Adrenal gland (tissue), 12 donors: ENCODE measurements around the gene IPPK. TPM values are rescaled to one million over a fixed set of nuclear protein-coding genes. Genes with fewer than 3 reads are reported as not detected.

Source experiments
- DNase-seq, 7 donors: peaks; one replicate each; pipeline ENCODE4 v3.0.0-alpha.2; 2019 to 2020
- H3K27ac ChIP-seq, 5 donors: fragments of 200-600 bp; sonication (generic) in 4 of 5; 1 replicate in 3 of 5; 2 replicates in 2 of 5; pipeline versions ENCODE4 v1.5.1 to v1.8.0; 2016 to 2020; ENCODE audit warnings: mild to moderate bottlenecking in 1 of 5
- H3K27me3 ChIP-seq: fragments of 200-600 bp; 2 replicates; pipeline ENCODE4 v1.8.0; 2021
- H3K36me3 ChIP-seq, 2 donors: fragments of 200-600 bp; replicated peaks in 1 of 2; 1 replicate in 1 of 2; 2 replicates in 1 of 2; pipeline versions ENCODE4 v1.5.1 to v1.8.0; 2018 to 2022
- H3K4me1 ChIP-seq, 2 donors: fragments of 200-600 bp; replicated peaks in 1 of 2; 1 replicate in 1 of 2; 2 replicates in 1 of 2; pipeline versions ENCODE4 v1.5.1 to v1.8.0; 2018 to 2021
- H3K4me3 ChIP-seq, 4 donors: fragments of 200-600 bp; sonication (generic) in 3 of 4; one replicate each; pipeline ENCODE4 v1.5.1; 2016 to 2018
- H3K9me3 ChIP-seq, 3 donors: fragments of 200-600 bp; sonication (generic) in 1 of 3; replicated peaks in 1 of 3; 1 replicate in 2 of 3; 2 replicates in 1 of 3; pipeline versions ENCODE4 v1.5.1 to v1.8.0; 2016 to 2021
- POLR2A ChIP-seq, 2 donors: fragments of 450-650 bp; IDR thresholded peaks; one replicate each; pipeline ENCODE4 v1.6.1; 2017; ENCODE audit warnings: antibody characterized with exemption in 2 of 2, mild to moderate bottlenecking in 2 of 2, moderate library complexity in 1 of 2
- WGBS, 4 donors: extraction: QIAGEN DNeasy Blood & Tissue Kit in 2 of 4; methylation state at CpG; one replicate each; pipeline versions ENCODE4 v1.1.5 to v1.1.7; 2013 to 2017; 5-methylcytosine and 5-hydroxymethylcytosine counted together
- intact Hi-C, 2 donors: fragments of 100-400 bp; cut with DNase I; formaldehyde crosslinking; loops; one replicate each; pipeline versions ENCODE4 v1.14.1 to v1.15.0; 2022 to 2023
- polyA plus RNA-seq, 3 donors: library from polyadenylated mRNA; stranded (reverse); fragments of 200-250 nt in 2 of 3; fragments of 350-450 nt in 1 of 3; fragmentation: Illumina TruSeq in 1 of 3; extraction: RNeasy Lipid Tissue Mini Kit (QIAGEN cat#74804) in 1 of 3; gene quantifications; one replicate each; pipeline ENCODE4 v1.2.3, GENCODE V29; 2013 to 2014
- total RNA-seq, 9 donors: library from RNA; depleted of rRNA in 4 of 9; stranded (reverse); fragments of >200 nt in 4 of 9; fragments of 120-200 nt in 1 of 9; fragmentation: NEBNext Ultra II Directional in 1 of 9; extraction: Animal tissue kit (Norgen Biotek cat#: 25700) in 1 of 9; gene quantifications; one replicate each; pipeline versions ENCODE4 v1.1.0 to v1.2.4, GENCODE V29; 2013 to 2023
- TF ChIP-seq, protein P1 (sequence below), 6 experiments: fragments of 450-650 bp in 4 of 6; fragments of 200-600 bp in 2 of 6; sonication (generic) in 1 of 6; IDR thresholded peaks; 1 replicate in 5 of 6; 2 replicates in 1 of 6; pipeline versions ENCODE4 v1.5.1 to v1.8.0; 2016 to 2021; ENCODE audit warnings: antibody characterized with exemption in 6 of 6, mild to moderate bottlenecking in 2 of 6, moderate library complexity in 1 of 6
- donor health status: healthy with polysubstance abuse.
- donor health status: Bipolar disorder and iron deficiency.
- donor health status: DM: yes; HTN: yes; CAD: no.
- donor health status: DM: no; HTN: no; CAD: no.
- donor health status: DM: no; HTN: no; CAD: no.
- donor health status: DM: yes; HTN: yes; CAD: no.

The IPPK gene
- total and polyA plus RNA-seq, 12 donors, result 2.9 to 22.2 (median 9.0) TPM

DNA sequence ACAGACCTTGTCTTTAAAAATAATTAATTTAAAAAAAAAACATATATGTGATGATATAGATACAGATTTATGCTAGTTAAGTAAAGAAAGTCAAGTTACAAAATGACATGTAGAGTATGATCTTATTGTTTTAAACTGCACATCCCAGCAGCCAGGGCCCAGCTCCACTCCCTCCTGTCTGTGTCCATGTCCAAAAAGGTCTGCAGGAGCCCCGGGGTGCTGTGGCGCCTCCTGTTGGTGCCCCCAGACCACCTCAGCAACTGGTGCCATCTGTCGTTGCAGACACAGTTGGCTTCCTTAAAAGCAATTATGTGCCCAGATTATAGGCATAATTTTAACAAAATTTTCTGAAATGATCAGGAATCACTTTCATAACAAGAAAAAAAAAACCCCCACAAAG is 33.3 kb downstream of the IPPK start:
- H3K27me3 ChIP-seq, result no peaks in the 10 kb centered on the region
- DNase-seq, result peak in 1 of 7 donors; percentile 48
- TF ChIP-seq, protein P1, sequence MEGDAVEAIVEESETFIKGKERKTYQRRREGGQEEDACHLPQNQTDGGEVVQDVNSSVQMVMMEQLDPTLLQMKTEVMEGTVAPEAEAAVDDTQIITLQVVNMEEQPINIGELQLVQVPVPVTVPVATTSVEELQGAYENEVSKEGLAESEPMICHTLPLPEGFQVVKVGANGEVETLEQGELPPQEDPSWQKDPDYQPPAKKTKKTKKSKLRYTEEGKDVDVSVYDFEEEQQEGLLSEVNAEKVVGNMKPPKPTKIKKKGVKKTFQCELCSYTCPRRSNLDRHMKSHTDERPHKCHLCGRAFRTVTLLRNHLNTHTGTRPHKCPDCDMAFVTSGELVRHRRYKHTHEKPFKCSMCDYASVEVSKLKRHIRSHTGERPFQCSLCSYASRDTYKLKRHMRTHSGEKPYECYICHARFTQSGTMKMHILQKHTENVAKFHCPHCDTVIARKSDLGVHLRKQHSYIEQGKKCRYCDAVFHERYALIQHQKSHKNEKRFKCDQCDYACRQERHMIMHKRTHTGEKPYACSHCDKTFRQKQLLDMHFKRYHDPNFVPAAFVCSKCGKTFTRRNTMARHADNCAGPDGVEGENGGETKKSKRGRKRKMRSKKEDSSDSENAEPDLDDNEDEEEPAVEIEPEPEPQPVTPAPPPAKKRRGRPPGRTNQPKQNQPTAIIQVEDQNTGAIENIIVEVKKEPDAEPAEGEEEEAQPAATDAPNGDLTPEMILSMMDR (IDR thresholded peaks at IDR 0.05), result no peak
- intact Hi-C loops, result loop anchor here (10.0 kb wide), 2 partner anchors 192 to 292 kb away; no protein-coding TSS in a partner anchor
- H3K27ac ChIP-seq, result no peak overlapping the region
- 85 to 93% (median 92%) methylated on average over 3 of the region's 3 CpGs for WGBS, 4 donors
- peaks cover 0 to 7% of the 10 kb centered on the region in 2 donors for H3K4me1 ChIP-seq
- H3K9me3 ChIP-seq, result no peaks in the 10 kb centered on the region
- peaks cover 0 to 76% of the 10 kb centered on the region in 2 donors for H3K36me3 ChIP-seq
- H3K4me3 ChIP-seq, result no peak overlapping the region

DNA sequence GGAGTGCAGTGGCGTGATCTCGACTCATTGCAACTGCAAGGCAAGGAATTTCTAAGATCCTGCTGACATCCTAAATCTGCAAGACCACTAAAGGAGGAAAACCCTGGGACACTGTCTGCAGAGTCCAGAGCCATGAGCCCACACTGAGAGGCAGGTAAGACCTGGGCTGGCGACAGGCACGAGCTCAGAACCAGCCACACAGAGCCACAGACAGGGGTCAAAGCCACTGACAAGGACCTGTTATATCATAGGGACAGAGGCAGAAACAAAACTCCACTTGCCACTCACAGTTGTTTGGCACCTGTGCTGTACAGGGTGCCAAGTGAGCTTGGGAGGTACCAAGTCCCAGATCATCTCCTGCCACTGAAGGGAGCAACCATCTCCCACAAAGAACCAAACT is 34.2 kb downstream of the IPPK start:
- TF ChIP-seq, protein P1 (IDR thresholded peaks at IDR 0.05), result no peak
- TF ChIP-seq POLR2A (IDR thresholded peaks at IDR 0.05), result no peak
- 87 to 98% (median 92%) methylated on average over 2 to 4 of the region's 4 CpGs for WGBS, 4 donors

DNA sequence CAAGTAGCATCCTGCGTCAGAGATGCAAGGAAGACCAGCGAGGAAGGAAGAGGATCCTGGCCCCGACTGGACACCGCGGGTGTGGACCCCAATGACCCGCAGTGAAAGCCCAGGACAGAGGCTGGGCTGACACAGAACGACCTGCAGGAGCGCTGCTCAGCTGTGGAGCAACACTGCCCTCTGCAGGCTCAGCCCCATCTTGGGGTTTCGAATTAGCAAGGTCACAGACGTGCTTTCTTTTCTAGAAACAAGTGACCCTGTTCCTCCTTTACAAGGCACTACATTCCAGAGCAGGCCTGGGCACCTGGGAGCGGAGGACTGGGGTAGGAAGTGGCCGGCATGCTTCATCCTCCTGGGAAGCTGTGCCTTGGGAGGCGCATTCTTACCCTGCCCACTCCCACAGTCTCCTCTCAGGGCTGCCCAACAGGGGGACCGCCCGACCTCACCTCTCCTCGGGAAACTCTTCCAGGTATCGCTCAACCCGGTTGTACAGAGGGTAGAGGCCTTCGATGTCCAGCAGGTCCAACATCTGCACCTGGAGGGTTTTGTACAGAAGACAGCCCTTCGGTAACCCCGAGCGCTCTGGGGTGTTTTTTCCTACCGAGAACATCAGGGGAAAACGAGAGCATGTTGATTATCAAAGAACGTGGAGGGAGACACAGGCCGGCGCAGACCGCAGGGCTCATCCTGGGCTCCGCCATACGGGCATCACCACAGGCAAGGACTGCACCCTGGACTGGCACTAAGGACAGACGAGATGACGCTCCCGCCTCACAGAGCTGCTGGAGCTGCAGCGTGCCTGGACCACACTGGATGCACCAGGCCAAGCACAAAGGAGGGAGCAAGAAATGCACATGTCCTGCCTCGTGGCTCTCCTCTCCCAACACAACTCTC is 35.0 kb downstream of the IPPK start:
- H3K27ac ChIP-seq, result peak overlapping the region in 2 of 5 donors; percentile 32 to 55
- intact Hi-C loops, result loop anchor here (5.0 to 10.0 kb wide), 3 partner anchors 190 to 498 kb away; no protein-coding TSS in a partner anchor
- no peak for TF ChIP-seq POLR2A (IDR thresholded peaks at IDR 0.05)
- TF ChIP-seq, protein P1 (IDR thresholded peaks at IDR 0.05), result peak; percentile 94 to 98 (median 98)
- no peaks in the 10 kb centered on the region for H3K27me3 ChIP-seq
- 58 to 72% (median 61%) methylated on average over 28 to 35 of the region's 35 CpGs for whole genome bisulfite sequencing, 4 donors
- no peaks in the 10 kb centered on the region for H3K9me3 ChIP-seq
- H3K4me3 ChIP-seq, result peak overlapping the region in 1 of 4 donors; percentile 6
- peaks cover 0 to 7% of the 10 kb centered on the region in 2 donors for H3K4me1 ChIP-seq
- DNase-seq, result peak; percentile 82 to 94 (median 87)
- peaks cover 0 to 68% of the 10 kb centered on the region in 2 donors for H3K36me3 ChIP-seq

More for the DNA sequence above, 34.2 kb downstream of the IPPK start:
- intact Hi-C loops, result loop anchor here (10.0 kb wide), 2 partner anchors 191 to 291 kb away; no protein-coding TSS in a partner anchor
- Histone ChIP-seq H3K4me3 (no peak overlapping the region), H3K9me3 (no peaks in the 10 kb centered on the region), H3K36me3 (peaks cover 0 to 75% of the 10 kb centered on the region in 2 donors), H3K4me1 (peaks cover 0 to 7% of the 10 kb centered on the region in 2 donors), H3K27ac (no peak overlapping the region), H3K27me3 (no peaks in the 10 kb centered on the region)
- peak in 1 of 7 donors; percentile 38 for DNase-seq

DNA sequence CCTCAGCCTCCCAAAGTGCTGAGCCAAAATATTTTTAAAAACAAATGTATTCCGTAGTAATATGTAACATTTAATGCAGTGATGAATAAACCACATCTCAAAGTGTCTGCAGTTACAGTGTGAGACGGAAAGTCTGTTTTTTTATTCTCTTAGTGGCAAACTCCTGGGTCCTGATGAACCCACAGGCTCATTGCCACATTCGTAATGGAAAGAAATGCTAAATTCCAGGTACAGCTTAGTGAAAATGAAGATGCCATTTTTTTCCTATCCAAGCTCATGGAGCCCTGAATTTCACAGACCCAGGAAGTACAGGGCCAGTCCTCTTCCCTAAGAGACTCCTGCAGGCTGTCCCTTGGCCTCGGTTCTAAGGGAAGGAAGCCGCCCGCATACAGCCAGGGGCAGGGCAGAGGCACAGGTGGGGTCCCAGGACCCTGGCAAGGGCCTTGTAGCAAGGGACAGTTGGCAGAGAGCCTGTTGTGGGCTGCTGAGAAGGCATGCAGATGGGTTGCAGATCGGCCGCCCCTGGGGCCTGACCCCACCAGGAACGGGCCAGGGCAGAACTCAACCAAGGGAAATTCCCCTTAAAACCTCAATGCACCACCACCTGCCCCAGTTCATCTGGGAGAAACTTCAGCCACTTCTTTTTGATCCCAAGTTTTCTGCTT is 36.2 kb downstream of the IPPK start:
- WGBS, 4 donors, result 85 to 89% (median 89%) methylated on average over 4 to 9 of the region's 9 CpGs
- H3K4me1 ChIP-seq, result peaks cover 0 to 7% of the 10 kb centered on the region in 2 donors
- DNase-seq, result peak in 1 of 7 donors; percentile 52
- intact Hi-C loops, result loop anchor here (5.0 to 10.0 kb wide), 3 partner anchors 189 to 496 kb away; no protein-coding TSS in a partner anchor
- H3K27me3 ChIP-seq, result no peaks in the 10 kb centered on the region
- no peak for TF ChIP-seq POLR2A (IDR thresholded peaks at IDR 0.05)
- TF ChIP-seq, protein P1 (IDR thresholded peaks at IDR 0.05), result no peak
- H3K9me3 ChIP-seq, result no peaks in the 10 kb centered on the region
- peak overlapping the region in 1 of 5 donors; percentile 55 for H3K27ac ChIP-seq
- peaks cover 0 to 62% of the 10 kb centered on the region in 2 donors for H3K36me3 ChIP-seq
- H3K4me3 ChIP-seq, result no peak overlapping the region
